Activated naive CD4-positive, alpha-beta T cell treated with anti-CD3 and anti-CD28 coated beads, Interleukin-2, amount 50 U/mL, for 24 hours (primary cell): Measurements from ENCODE around the gene DAPK1.
A peak's percentile ranks its signal among the peaks of the same experiment; 100 is the strongest.

Source experiments
- H3K27ac Mint-ChIP-seq: one replicate; pipeline ENCODE4 v1.8.0; 2021; ENCODE audit warnings: mild to moderate bottlenecking, mixed read lengths
- H3K27me3 Mint-ChIP-seq: one replicate; pipeline ENCODE4 v1.8.0; 2021; ENCODE audit warnings: mixed read lengths
- H3K36me3 Mint-ChIP-seq: one replicate; pipeline ENCODE4 v1.8.0; 2021; ENCODE audit warnings: mixed read lengths
- H3K4me1 Mint-ChIP-seq: one replicate; pipeline ENCODE4 v1.8.0; 2021; ENCODE audit warnings: mixed read lengths
- H3K4me3 Mint-ChIP-seq: one replicate; pipeline ENCODE4 v1.8.0; 2021; ENCODE audit warnings: mild to moderate bottlenecking, mixed read lengths
- H3K9me3 Mint-ChIP-seq: one replicate; pipeline ENCODE4 v1.8.0; 2021; ENCODE audit warnings: mixed read lengths

The DAPK1 gene

DNA sequence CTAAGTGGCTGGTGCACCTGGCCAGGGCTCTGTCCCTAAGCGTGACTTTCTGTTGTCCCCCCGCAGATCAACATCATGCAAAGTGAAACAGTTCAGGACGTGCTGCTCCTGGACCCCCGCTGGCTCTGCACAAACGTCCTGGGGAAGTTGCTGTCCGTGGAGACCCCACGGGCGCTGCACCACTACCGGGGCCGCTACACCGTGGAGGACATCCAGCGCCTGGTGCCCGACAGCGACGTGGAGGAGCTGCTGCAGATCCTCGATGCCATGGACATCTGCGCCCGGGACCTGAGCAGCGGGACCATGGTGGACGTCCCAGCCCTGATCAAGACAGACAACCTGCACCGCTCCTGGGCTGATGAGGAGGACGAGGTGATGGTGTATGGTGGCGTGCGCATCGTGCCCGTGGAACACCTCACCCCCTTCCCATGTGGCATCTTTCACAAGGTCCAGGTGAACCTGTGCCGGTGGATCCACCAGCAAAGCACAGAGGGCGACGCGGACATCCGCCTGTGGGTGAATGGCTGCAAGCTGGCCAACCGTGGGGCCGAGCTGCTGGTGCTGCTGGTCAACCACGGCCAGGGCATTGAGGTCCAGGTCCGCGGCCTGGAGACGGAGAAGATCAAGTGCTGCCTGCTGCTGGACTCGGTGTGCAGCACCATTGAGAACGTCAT lies 208.5 kb downstream of the DAPK1 start:
- Mint-ChIP-seq H3K9me3 (no peaks in the 10 kb centered on the region), H3K36me3 (no peaks in the 10 kb centered on the region), H3K27me3 (no peaks in the 10 kb centered on the region), H3K4me1 (peaks cover 38% of the 10 kb centered on the region), H3K27ac (no peak overlapping the region), H3K4me3 (no peak overlapping the region)

DNA sequence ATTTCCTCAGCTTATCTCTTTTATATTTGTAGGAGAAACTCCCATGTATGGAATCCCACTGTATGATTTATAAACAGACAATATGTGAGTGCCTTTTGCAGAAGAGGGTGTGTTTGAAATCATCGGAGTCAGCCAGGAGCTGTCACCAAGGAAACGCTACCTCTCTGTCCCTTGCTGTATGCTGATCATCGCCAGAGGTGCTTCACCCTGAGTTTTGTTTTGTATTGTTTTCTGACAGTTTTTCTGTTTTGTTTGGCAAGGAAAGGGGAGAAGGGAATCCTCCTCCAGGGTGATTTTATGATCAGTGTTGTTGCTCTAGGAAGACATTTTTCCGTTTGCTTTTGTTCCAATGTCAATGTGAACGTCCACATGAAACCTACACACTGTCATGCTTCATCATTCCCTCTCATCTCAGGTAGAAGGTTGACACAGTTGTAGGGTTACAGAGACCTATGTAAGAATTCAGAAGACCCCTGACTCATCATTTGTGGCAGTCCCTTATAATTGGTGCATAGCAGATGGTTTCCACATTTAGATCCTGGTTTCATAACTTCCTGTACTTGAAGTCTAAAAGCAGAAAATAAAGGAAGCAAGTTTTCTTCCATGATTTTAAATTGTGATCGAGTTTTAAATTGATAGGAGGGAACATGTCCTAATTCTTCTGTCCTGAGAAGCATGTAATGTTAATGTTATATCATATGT lies 210.3 kb downstream of the DAPK1 start:
- H3K27me3 Mint-ChIP-seq, result no peaks in the 10 kb centered on the region
- peaks cover 38% of the 10 kb centered on the region for H3K4me1 Mint-ChIP-seq
- no peak overlapping the region for H3K27ac Mint-ChIP-seq
- H3K36me3 Mint-ChIP-seq, result no peaks in the 10 kb centered on the region
- no peak overlapping the region for H3K4me3 Mint-ChIP-seq
- no peaks in the 10 kb centered on the region for H3K9me3 Mint-ChIP-seq

DNA sequence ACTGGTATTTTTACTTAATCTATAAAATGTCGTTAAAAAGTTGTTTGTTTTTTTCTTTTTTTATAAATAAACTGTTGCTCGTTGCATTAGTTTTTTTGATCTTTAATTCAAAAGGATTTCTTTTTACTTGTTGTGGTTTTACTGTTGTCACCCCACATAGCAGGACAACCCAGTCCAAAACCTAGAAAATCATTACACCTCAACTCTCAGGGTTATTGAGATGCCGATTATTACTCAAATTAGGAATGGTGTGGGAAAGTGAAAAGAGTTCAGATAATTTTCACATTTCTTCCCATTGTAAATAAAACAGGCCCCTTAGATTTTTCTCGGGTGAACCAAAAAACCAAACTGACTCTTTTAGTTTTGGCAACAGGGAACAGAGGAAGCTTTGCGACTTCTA lies 210.9 kb downstream of the DAPK1 start:
- H3K4me1 Mint-ChIP-seq, result peaks cover 43% of the 10 kb centered on the region
- peak overlapping the region; percentile 67 for H3K4me3 Mint-ChIP-seq
- H3K27ac Mint-ChIP-seq, result peak overlapping the region; percentile 42

DNA sequence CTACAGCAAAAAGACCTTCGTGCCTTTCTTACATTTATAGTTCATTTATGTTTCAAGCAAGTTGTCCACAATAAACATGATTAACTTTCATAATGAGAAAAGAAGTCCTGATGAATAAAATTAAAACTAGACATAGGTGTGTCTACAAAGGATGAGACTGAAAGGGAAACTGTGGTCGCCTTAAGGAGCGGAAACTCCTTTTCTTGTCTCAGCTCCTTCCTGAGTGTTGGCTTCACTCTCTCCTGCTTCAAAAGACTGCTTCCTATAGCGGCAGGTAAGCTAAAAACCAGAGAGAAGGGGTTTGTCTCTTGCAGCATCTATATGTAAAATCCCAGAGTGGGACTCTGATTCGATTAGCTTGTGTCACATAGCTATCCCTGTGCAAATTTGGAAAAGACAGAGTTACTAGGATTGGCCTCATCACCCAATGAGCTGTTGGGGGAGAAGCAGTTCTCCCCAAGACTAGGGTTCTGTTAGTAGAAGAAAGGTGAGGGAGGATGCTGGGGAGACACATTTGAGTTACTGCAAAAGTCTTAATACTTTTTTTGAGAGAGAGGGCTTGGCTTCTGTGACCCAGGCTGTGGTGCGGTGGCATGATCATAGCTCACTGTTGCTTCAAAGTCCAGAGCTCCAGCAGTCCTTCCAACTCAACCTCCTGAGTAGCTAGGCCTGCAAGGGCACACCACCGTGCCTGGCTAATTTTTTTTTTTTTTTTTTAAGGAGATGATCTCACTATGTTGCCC lies 211.5 kb downstream of the DAPK1 start:
- H3K27me3 Mint-ChIP-seq, result no peaks in the 10 kb centered on the region
- no peaks in the 10 kb centered on the region for H3K36me3 Mint-ChIP-seq
- no peaks in the 10 kb centered on the region for H3K9me3 Mint-ChIP-seq
- peaks cover 45% of the 10 kb centered on the region for H3K4me1 Mint-ChIP-seq
- peak overlapping the region; percentile 42 for H3K27ac Mint-ChIP-seq
- H3K4me3 Mint-ChIP-seq, result peak overlapping the region; percentile 67

More for the DNA sequence above, 210.9 kb downstream of the DAPK1 start:
- no peaks in the 10 kb centered on the region for H3K27me3 Mint-ChIP-seq
- no peaks in the 10 kb centered on the region for H3K36me3 Mint-ChIP-seq
- no peaks in the 10 kb centered on the region for H3K9me3 Mint-ChIP-seq

DNA sequence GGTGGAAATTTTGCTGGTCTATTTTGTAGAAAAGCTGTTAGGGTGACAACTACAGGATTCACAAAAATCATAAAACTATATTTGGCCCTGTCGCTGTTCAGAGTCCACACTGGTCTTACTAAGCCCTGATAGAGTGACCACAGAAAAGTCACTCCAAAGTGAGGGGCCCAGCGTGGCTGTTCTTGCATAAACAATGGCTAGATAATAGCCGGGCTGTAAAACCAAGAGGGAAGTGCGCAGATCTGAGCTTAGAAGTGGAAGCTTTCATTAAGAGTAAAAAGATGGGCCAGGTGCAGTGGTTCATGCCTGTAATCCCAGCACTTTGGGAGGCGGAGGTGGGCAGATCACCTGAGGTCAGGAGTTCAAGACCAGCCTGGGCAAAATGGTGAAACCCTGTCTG lies 212.8 kb downstream of the DAPK1 start:
- Mint-ChIP-seq H3K27me3 (no peaks in the 10 kb centered on the region), H3K36me3 (no peaks in the 10 kb centered on the region), H3K4me1 (peaks cover 45% of the 10 kb centered on the region), H3K27ac (no peak overlapping the region), H3K9me3 (no peaks in the 10 kb centered on the region), H3K4me3 (no peak overlapping the region)

DNA sequence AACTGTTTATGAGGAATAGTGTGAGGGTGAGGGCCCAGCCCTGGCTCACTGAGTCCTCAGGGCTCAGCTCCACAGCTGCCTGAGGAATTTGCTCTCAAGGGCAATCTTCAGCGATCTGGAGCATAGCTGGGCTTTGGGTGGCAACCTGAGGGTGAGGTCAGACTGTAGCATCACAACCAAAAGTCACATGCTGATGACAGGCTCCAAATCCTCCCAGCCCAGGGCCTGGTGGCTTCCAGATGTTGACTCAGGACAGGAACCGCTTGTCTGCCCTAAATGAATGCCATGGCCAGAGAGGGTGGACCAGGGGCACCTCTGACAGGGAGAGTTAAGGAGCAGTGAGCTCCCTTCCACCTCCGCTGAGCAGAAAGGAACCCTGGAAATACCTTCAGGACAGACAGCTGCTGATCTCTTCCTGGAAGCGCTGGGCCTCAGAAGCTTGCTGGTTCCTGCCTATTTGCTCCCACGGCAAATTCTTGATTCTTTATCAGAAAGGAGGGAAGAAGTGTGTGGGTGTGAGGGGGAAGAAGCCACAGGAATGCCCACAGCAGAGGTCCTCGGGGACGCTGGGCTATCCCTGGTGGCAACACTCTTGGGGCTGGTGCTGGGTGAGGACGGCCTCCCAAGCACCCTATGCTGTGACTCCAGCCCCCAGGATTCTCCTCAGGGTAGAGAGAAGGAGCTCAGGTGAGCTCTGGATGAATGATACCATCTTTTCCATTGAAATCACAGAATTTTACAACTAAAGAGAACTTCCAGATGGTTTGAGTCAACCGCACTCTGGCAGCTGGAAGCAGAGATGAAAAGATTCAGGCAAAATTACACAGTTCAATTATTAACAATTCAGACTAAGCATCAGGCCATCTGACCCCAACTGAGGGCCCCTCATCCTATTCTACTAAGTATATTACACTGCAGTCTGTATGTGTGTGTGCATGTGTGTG lies 214.5 kb downstream of the DAPK1 start:
- no peak overlapping the region for H3K4me3 Mint-ChIP-seq
- H3K9me3 Mint-ChIP-seq, result no peaks in the 10 kb centered on the region
- H3K27ac Mint-ChIP-seq, result no peak overlapping the region
- H3K36me3 Mint-ChIP-seq, result no peaks in the 10 kb centered on the region
- H3K4me1 Mint-ChIP-seq, result peaks cover 45% of the 10 kb centered on the region
- no peaks in the 10 kb centered on the region for H3K27me3 Mint-ChIP-seq

DNA sequence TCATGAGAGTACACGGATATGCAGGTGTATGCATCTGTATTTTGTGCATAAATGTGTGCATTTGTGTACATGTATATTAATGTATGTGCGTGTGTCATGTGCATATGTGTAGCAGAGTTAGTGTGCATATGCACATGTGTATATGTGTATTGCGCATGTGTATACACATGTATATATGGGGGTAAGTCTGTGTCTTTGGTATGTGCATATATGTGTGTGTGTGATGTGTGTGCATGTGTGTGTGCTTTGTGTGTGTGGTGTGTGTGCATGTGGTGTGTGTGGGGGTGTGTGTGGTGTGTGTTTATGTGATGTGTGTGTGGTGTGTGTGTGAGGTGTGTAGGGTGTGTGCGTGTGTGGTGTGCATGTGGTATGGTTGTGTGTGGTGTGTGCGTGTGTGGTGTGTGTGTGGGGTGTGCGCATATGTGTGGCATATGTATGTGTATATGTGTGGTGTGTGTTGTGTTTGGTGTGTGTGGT lies 215.2 kb downstream of the DAPK1 start:
- no peak overlapping the region for H3K4me3 Mint-ChIP-seq

DNA sequence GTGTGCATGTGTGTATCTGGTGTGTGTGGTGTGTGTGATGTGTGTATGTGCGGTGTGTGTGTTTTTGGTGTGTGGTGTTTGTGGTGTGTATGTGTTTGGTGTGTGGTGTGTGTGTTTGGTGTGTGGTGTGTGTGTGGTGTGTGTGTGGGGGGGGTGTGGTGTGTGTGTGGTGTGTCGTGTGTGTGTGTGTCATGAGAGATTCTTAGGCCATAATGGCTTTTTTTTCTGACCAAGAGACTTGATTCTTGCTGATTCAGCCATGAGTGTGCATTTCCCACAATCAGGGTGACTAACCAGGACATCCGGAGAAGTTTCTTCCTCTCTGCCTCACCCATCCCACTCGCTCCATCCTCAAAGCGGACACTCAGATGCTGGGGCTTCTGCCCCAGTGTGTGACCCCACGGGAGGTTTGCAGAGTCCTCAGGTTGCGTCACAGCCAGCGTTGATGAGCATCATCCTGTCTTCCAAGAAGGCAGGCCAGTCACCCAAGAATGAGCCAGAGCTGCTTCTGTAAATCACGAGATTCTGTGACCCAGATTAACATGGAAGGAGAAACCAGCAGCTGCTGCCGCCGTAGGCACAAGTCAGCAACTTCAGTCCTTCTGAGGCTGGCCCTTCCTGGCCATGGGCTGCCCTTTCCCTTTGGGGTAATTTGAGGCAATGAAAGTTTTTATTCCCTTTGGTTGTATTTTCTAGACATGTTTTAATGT lies 215.8 kb downstream of the DAPK1 start:
- H3K9me3 Mint-ChIP-seq, result no peaks in the 10 kb centered on the region
- H3K4me3 Mint-ChIP-seq, result no peak overlapping the region
- H3K4me1 Mint-ChIP-seq, result peaks cover 34% of the 10 kb centered on the region
- no peak overlapping the region for H3K27ac Mint-ChIP-seq
- no peaks in the 10 kb centered on the region for H3K36me3 Mint-ChIP-seq
- no peaks in the 10 kb centered on the region for H3K27me3 Mint-ChIP-seq

More for the DNA sequence above, 215.2 kb downstream of the DAPK1 start:
- Mint-ChIP-seq H3K4me1 (peaks cover 39% of the 10 kb centered on the region), H3K36me3 (no peaks in the 10 kb centered on the region), H3K9me3 (no peaks in the 10 kb centered on the region), H3K27me3 (no peaks in the 10 kb centered on the region), H3K27ac (no peak overlapping the region)

DNA sequence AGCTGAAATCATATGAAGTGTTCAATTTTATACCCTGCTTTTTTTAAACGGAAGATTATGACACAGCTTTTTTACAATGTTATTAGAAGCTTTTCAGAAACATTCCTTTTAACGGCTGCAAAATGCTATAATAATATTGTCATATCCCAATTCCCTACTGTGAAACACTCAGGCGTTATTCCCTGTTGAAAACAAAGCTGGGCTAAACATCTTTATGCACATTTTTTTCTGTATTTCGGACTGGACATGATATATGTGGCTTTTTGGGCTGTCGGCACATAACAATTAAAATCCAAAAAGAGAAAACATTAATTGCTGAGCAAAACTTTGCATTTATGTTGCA lies 216.3 kb downstream of the DAPK1 start:
- no peaks in the 10 kb centered on the region for H3K27me3 Mint-ChIP-seq
- peaks cover 29% of the 10 kb centered on the region for H3K4me1 Mint-ChIP-seq
- H3K4me3 Mint-ChIP-seq, result no peak overlapping the region
- no peak overlapping the region for H3K27ac Mint-ChIP-seq
- no peaks in the 10 kb centered on the region for H3K36me3 Mint-ChIP-seq
- H3K9me3 Mint-ChIP-seq, result no peaks in the 10 kb centered on the region

DNA sequence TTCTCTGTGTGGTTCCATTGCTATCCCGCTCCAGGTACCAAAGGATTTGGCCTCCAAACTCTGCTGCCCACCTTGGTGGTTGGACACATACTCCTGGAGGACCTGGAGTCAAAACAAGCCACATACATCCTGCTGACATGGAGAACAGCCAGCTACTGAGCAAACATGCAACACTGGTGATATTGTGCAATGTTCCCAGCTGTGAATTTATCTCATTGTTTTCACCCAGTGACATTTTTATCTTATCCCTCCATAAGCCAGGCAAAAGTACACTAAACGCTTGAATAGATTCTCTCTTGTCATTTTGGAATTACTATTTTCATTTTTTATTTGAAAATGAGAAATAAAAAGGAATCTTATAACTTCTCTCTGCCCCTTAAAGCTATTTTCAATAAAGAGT lies 217.2 kb downstream of the DAPK1 start:
- H3K27ac Mint-ChIP-seq, result no peak overlapping the region
- H3K4me3 Mint-ChIP-seq, result no peak overlapping the region
- no peaks in the 10 kb centered on the region for H3K36me3 Mint-ChIP-seq
- H3K4me1 Mint-ChIP-seq, result peaks cover 21% of the 10 kb centered on the region
- H3K27me3 Mint-ChIP-seq, result no peaks in the 10 kb centered on the region
- H3K9me3 Mint-ChIP-seq, result no peaks in the 10 kb centered on the region

DNA sequence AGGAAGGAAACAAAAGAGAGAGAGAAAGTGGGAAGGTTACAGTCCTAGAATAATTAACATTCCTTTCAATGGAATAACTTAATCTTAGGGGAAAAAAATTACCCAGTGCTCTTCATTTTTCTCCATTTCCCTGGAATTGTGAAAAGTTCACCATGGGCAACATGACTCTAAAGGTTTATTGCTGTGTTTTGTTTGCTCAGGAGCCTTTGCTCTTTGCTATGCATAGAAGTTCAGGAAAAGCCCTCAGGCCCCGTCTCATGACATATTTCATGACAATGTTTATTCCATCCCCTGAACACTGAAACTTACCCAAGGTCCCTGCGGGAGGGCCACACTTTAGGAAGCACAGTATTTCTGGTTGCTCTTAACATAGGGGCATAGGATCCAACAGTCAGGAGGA lies 218.5 kb downstream of the DAPK1 start:
- H3K9me3 Mint-ChIP-seq, result no peaks in the 10 kb centered on the region
- H3K27me3 Mint-ChIP-seq, result no peaks in the 10 kb centered on the region
- no peaks in the 10 kb centered on the region for H3K36me3 Mint-ChIP-seq
- peaks cover 12% of the 10 kb centered on the region for H3K4me1 Mint-ChIP-seq
- H3K27ac Mint-ChIP-seq, result no peak overlapping the region
- H3K4me3 Mint-ChIP-seq, result no peak overlapping the region

DNA sequence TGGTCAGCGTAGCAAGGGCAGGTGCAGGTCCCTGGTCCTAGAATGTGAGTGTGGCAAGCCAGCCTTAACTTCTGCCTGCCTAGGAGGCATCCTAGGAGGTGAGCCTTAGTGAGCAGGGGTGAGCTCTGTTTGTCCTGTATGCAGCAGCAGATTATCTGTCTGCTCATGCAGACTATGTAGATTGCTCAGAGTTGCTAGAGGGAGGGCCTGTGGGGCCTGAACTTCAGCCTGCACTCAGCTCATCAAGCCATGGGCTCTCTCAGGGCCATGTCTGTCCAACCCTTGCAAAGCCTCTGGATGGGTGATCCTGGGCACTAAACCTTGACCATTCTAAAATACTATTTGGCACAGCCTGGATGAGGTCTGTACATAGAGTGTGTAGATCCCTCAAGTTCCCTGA lies 219.8 kb downstream of the DAPK1 start:
- Mint-ChIP-seq H3K27ac (no peak overlapping the region), H3K4me3 (no peak overlapping the region), H3K4me1 (peaks cover 12% of the 10 kb centered on the region), H3K36me3 (no peaks in the 10 kb centered on the region), H3K9me3 (no peaks in the 10 kb centered on the region), H3K27me3 (no peaks in the 10 kb centered on the region)

DNA sequence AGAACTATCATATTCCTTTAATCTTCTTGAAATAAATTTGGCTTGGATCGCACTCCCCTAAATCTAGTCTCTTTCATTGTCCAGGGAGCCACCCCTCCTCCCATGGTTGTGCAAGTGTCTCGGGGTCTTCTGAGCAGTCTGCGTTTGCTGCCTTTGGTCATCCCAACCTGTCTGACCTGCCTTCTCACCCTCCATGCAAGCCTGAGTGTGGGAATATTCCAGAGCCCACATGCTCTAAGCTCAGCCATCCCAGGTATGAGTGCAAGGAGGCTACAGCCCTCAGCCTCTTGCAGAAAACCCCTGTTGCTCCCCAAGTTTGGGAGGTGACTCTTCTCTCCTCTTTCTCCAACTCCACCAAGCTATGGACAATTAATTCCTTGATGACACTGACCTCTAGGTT lies 220.6 kb downstream of the DAPK1 start:
- no peak overlapping the region for H3K4me3 Mint-ChIP-seq
- no peaks in the 10 kb centered on the region for H3K27me3 Mint-ChIP-seq
- no peaks in the 10 kb centered on the region for H3K9me3 Mint-ChIP-seq
- no peaks in the 10 kb centered on the region for H3K36me3 Mint-ChIP-seq
- peaks cover 4% of the 10 kb centered on the region for H3K4me1 Mint-ChIP-seq
- H3K27ac Mint-ChIP-seq, result no peak overlapping the region

DNA sequence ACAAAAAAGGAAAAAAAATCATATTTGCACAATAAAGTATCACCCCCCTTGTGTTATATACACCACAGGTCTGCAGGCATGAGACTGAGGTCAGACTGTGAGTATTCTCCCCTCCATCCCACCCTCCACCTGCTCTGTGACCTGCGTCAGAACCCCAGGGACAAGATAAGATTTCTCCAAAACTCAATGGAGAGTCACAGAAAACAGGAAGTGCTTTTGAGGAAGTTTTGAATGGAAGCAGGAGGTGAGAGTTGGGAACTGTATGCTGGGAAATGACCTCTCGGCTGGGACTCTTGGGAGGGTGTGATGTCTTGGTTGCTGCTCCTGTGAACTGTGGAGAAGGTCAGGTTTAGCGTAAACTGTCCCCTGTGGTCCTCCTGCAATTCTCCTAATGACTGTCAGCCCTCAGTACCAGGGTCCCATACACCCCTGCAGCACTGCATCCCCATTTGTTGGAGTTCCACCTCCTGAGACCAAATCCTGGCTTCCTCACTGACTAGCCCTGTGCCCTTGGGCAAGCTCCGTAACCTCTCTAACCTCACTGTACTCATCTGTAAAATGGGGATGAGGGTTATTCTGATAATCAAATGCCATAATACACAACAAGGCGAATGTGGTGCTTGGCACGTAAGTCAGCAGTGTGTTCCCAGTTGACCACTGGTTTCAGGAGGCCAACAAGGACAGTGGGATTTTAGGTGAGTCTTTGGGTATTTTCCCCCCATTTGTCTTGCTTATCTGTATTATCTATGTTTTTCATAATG lies 221.4 kb downstream of the DAPK1 start:
- Mint-ChIP-seq H3K9me3 (no peaks in the 10 kb centered on the region), H3K36me3 (no peaks in the 10 kb centered on the region), H3K4me1 (no peaks in the 10 kb centered on the region), H3K27me3 (no peaks in the 10 kb centered on the region), H3K4me3 (no peak overlapping the region), H3K27ac (no peak overlapping the region)
